Thoracic aorta (tissue), 2 donors: ENCODE results near the gene FAM151A. TPM values are rescaled to one million over a fixed set of nuclear protein-coding genes. Genes with fewer than 3 reads are reported as not detected.

Experiments used
- ATAC-seq: fragments of 150-250 bp; one replicate; pipeline ENCODE4 v1.8.0; 2017; ENCODE audit warnings: low read depth; ENCODE audit not compliant: insufficient number of reproducible peaks, low FRiP score
- DNase-seq: peaks from one replicate; pipeline ENCODE4 v3.0.0-alpha.2; 2020; ENCODE audit warnings: low spot score
- H3K27ac ChIP-seq, 2 donors: fragments of 200-600 bp; sonication (generic); 1 replicate in 1 of 2; 2 replicates in 1 of 2; pipeline ENCODE4 v1.5.1; 2016; ENCODE audit warnings: mild to moderate bottlenecking in 2 of 2, moderate library complexity in 2 of 2
- H3K27me3 ChIP-seq: fragments of 200-600 bp; sonication (generic); replicated peaks from 2 replicates; pipeline ENCODE4 v1.6.0; 2016; ENCODE audit warnings: mild to moderate bottlenecking; ENCODE audit not compliant: insufficient read depth
- H3K36me3 ChIP-seq: fragments of 200-600 bp; sonication (generic); one replicate; pipeline ENCODE4 v1.5.1; 2016
- H3K4me1 ChIP-seq, 2 donors: fragments of 200-600 bp; sonication (generic); 1 replicate in 1 of 2; 2 replicates in 1 of 2; pipeline versions ENCODE4 v1.5.1 to v1.6.0; 2016; ENCODE audit warnings: low read depth in 2 of 2, mild to moderate bottlenecking in 1 of 2; ENCODE audit not compliant: control insufficient read depth in 1 of 2
- H3K4me3 ChIP-seq: fragments of 200-600 bp; sonication (generic); 2 replicates; pipeline ENCODE4 v1.5.1; 2016; ENCODE audit warnings: mild to moderate bottlenecking
- H3K9me3 ChIP-seq: fragments of 200-600 bp; sonication (generic); 2 replicates; pipeline ENCODE4 v1.5.1; 2016
- total RNA-seq, 2 donors: library from RNA; depleted of rRNA; stranded (reverse); fragments of >200 nt; gene quantifications; one replicate each; pipeline versions ENCODE4 v1.1.0 to v1.2.3, GENCODE V29; 2016
- TF ChIP-seq, protein P1 (sequence below): fragments of 200-600 bp; sonication (generic); IDR thresholded peaks from one replicate; pipeline ENCODE4 v1.5.1; 2019; ENCODE audit warnings: antibody characterized with exemption

Gene FAM151A
- total RNA-seq, 2 donors from 2014 or later = not detected

DNA sequence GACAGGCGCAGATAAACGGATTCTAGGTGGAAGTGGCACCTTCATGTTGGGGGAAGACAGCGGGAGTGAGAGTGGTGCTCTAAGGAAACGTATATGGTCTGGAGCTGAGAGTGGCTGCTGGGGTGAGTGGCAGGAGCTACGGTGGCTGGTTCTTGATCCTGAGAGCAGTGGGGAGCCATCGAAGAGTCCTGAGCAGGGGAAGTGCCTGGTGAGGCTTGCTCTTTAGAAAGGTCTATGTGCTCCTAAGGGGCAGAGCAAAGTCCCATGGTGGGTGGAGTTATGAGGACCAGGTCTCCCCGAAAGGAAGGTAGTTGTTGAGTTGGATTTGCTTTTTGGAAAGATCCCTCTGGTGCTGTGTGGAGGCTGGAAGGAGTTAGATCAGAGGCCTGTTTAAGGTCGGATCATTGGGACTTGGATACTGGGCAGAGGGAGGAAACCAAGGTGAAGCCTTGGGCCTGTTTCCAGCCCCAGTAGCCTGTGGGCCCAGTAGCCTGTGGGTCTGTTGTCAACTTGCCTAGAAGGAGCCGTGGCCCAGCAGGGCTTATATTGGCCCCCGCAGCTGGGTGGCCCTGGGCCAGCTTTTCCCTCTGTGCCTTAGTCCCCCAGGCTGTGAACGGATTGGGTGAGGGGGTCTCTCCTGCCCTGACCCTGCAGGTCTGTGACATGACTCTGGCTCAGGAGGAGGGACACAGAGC is 42.3 kb downstream of the FAM151A start:
- Histone ChIP-seq H3K4me1 (peaks cover 28 to 55% of the 10 kb centered on the region in 2 donors), H3K27me3 (no peaks in the 10 kb centered on the region), H3K27ac (peak overlapping the region; percentile 90 to 97), H3K36me3 (no peaks in the 10 kb centered on the region), H3K9me3 (no peaks in the 10 kb centered on the region), H3K4me3 (no peak overlapping the region)
- peak; percentile 2 for ATAC-seq
- no peak for DNase-seq
- TF ChIP-seq, protein P1, sequence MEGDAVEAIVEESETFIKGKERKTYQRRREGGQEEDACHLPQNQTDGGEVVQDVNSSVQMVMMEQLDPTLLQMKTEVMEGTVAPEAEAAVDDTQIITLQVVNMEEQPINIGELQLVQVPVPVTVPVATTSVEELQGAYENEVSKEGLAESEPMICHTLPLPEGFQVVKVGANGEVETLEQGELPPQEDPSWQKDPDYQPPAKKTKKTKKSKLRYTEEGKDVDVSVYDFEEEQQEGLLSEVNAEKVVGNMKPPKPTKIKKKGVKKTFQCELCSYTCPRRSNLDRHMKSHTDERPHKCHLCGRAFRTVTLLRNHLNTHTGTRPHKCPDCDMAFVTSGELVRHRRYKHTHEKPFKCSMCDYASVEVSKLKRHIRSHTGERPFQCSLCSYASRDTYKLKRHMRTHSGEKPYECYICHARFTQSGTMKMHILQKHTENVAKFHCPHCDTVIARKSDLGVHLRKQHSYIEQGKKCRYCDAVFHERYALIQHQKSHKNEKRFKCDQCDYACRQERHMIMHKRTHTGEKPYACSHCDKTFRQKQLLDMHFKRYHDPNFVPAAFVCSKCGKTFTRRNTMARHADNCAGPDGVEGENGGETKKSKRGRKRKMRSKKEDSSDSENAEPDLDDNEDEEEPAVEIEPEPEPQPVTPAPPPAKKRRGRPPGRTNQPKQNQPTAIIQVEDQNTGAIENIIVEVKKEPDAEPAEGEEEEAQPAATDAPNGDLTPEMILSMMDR = no peak

DNA sequence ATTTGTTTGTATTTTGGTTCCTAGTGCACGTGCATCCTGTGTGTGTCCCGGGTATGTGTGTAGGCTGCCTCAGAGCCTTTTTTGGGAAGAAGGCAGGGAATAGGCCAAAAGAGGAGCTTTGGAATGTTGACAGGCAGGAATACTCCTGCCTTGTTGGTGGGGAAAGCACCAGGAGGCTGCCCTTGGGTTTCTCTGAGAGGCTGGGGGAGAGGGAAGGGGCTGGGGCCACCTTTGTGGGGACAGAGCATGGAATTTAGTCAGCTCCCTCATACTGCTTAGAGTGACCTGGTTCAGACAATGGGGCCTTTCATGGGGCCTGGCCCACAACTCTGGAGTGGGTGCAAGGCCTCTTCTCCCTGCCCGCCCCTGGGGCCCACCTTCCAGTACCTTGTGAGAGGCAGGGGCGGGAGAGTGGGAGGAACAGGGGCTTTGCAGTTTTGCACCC is 44.0 kb downstream of the FAM151A start:
- Histone ChIP-seq H3K36me3 (no peaks in the 10 kb centered on the region), H3K27ac (peak overlapping the region; percentile 55 to 97), H3K4me3 (no peak overlapping the region), H3K9me3 (no peaks in the 10 kb centered on the region), H3K27me3 (no peaks in the 10 kb centered on the region), H3K4me1 (peaks cover 28 to 55% of the 10 kb centered on the region in 2 donors)
- TF ChIP-seq, protein P1 = no peak
- ATAC-seq = no peak
- DNase-seq = no peak

DNA sequence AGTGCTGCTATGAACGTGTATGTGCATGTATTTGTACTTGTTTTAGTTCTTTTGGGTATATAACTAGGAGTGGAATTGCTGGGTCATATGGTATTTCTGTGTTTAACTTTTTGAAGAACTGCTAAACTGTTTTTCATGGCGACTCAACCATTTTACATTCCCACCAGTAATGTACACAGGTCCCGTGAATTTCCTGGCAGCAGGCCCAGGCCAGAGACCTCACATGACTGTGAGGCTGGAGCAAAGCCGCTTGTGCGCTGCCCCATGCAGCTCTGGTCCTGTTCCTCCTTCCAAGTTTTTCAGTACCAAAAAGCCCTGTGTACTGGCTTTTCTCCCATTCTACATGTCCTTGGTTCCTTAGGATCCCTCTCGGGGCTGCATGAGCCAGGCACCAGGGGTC is 45.7 kb downstream of the FAM151A start:
- H3K9me3 ChIP-seq = no peaks in the 10 kb centered on the region
- H3K36me3 ChIP-seq = no peaks in the 10 kb centered on the region
- TF ChIP-seq, protein P1 = no peak
- ATAC-seq (no peak), DNase-seq (no peak)
- H3K27ac ChIP-seq = peak overlapping the region; percentile 66 to 68
- no peaks in the 10 kb centered on the region for H3K27me3 ChIP-seq
- no peak overlapping the region for H3K4me3 ChIP-seq
- H3K4me1 ChIP-seq = peaks cover 28 to 41% of the 10 kb centered on the region in 2 donors

DNA sequence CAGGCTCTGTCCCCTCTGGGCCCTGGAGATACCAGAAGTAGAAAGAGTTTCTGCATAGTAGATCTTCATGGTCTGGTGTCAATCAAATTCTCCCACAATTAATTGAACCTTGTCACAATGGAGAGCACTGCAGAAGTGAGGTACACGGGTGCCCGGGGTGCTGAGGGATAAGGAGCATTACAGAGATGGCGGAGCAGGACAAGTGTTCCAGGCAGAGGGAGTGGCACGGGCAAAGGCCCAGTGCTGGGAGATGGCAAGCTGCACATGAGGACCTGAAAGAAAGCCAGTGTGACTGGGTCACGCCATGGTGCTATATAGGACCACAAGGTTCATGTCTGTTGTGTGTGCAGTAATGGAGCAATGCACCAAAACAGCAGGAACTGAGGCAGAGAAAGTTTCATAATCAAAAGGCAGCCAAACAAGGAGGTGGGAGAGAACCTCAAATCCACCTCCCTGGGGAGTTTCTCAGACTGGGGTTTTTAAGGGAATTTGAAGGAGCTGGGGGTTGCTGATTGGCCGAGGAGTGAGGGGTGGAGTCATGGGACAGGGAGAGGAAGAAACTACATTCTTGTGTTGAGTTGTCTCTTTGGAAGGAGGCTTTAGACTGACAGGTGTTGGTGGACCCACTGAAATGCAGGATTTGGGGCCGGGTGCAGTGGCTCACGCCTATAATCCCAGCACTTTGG is 47.6 kb downstream of the FAM151A start:
- no peak overlapping the region for H3K4me3 ChIP-seq
- TF ChIP-seq, protein P1 = no peak
- H3K4me1 ChIP-seq = peaks cover 32 to 40% of the 10 kb centered on the region in 2 donors
- DNase-seq (no peak), ATAC-seq (no peak)
- no peak overlapping the region for H3K27ac ChIP-seq
- no peaks in the 10 kb centered on the region for H3K27me3 ChIP-seq
- H3K9me3 ChIP-seq = no peaks in the 10 kb centered on the region
- no peaks in the 10 kb centered on the region for H3K36me3 ChIP-seq

DNA sequence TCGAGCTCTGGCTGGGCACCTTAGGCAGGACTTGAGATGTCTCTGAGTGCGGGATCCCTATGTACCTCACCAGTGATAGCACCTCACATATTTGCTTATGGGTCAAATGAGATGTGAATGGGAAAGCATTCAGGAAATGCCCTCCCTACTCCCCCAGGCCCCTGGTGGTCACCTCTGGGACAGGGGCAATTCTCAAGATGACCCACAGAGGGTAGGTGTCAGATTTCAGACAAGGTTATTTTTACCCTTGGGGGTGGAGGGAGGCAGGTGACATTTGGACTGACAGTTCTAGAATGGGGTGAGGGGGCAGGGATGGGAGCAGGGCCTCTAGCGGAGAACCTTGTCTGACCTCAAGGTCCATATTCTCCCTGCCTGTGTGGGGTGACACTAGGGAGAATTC is 48.2 kb downstream of the FAM151A start:
- Histone ChIP-seq H3K4me3 (no peak overlapping the region), H3K4me1 (peaks cover 35 to 36% of the 10 kb centered on the region in 2 donors), H3K36me3 (no peaks in the 10 kb centered on the region), H3K9me3 (no peaks in the 10 kb centered on the region), H3K27ac (no peak overlapping the region), H3K27me3 (no peaks in the 10 kb centered on the region)
- ATAC-seq (no peak), DNase-seq (no peak)
- TF ChIP-seq, protein P1 = no peak
